Fibroblast of the conjunctiva (primary cell): ENCODE results near the gene POLR3B.
"Not testable (repeated sequence)": the region's sequence is repeated elsewhere in the genome, so short reads cannot be mapped to it uniquely, and the experiment has no call there.

Source experiments
- DNase-seq: peaks from one replicate; pipeline ENCODE4 v3.0.0-alpha.2; 2010; ENCODE audit warnings: low read depth

The POLR3B gene

GRCh38 chr12:106461730-106462129 is 104.2 kb downstream of the POLR3B start:
- DNase-seq, result no peak

- not testable (repeated sequence) for DNase-seq
Observed at GRCh38 chr12:106465605-106466004, 108.1 kb downstream of the POLR3B start.

GRCh38 chr12:106475662-106476061 is 118.1 kb downstream of the POLR3B start:
- not testable (repeated sequence) for DNase-seq

- DNase-seq, result not testable (repeated sequence)
Observed at GRCh38 chr12:106477627-106478026, 120.1 kb downstream of the POLR3B start.

GRCh38 chr12:106480251-106480650 is 122.7 kb downstream of the POLR3B start:
- DNase-seq, result no peak

- DNase-seq, result no peak
Observed at GRCh38 chr12:106481246-106481645, 123.7 kb downstream of the POLR3B start.

GRCh38 chr12:106487664-106488063 is 130.1 kb downstream of the POLR3B start:
- no peak for DNase-seq

GRCh38 chr12:106488884-106489283 is 131.3 kb downstream of the POLR3B start:
- DNase-seq, result no peak

- DNase-seq, result no peak
Observed at GRCh38 chr12:106490264-106490663, 132.7 kb downstream of the POLR3B start.

GRCh38 chr12:106492857-106493256 is 135.3 kb downstream of the POLR3B start:
- DNase-seq, result no peak

- no peak for DNase-seq
Observed at GRCh38 chr12:106493531-106493930, 136.0 kb downstream of the POLR3B start.

- no peak for DNase-seq
Observed at GRCh38 chr12:106495354-106495965, 137.9 kb downstream of the POLR3B start.

GRCh38 chr12:106498056-106498455 is 140.5 kb downstream of the POLR3B start:
- no peak for DNase-seq

GRCh38 chr12:106499628-106500027 is 142.1 kb downstream of the POLR3B start:
- DNase-seq, result no peak

GRCh38 chr12:106506691-106507090 is 149.1 kb downstream of the POLR3B start:
- DNase-seq, result no peak

GRCh38 chr12:106508966-106509365 is 151.4 kb downstream of the POLR3B start:
- no peak for DNase-seq

- no peak for DNase-seq
Observed at GRCh38 chr12:106511365-106511764, 153.8 kb downstream of the POLR3B start.

GRCh38 chr12:106517314-106517713 is 159.8 kb downstream of the POLR3B start:
- no peak for DNase-seq

GRCh38 chr12:106519607-106520021 is 162.1 kb downstream of the POLR3B start:
- DNase-seq, result no peak

- no peak for DNase-seq
Observed at GRCh38 chr12:106521901-106522300, 164.4 kb downstream of the POLR3B start.

- no peak for DNase-seq
Observed at GRCh38 chr12:106522708-106523107, 165.2 kb downstream of the POLR3B start.

- no peak for DNase-seq
Observed at GRCh38 chr12:106527356-106527755, 169.8 kb downstream of the POLR3B start.

- no peak for DNase-seq
Observed at GRCh38 chr12:106541201-106541600, 183.7 kb downstream of the POLR3B start.

- no peak for DNase-seq
Observed at GRCh38 chr12:106551410-106551809, 193.9 kb downstream of the POLR3B start.
